ENCODE data around the gene HMCN2.

DNA sequence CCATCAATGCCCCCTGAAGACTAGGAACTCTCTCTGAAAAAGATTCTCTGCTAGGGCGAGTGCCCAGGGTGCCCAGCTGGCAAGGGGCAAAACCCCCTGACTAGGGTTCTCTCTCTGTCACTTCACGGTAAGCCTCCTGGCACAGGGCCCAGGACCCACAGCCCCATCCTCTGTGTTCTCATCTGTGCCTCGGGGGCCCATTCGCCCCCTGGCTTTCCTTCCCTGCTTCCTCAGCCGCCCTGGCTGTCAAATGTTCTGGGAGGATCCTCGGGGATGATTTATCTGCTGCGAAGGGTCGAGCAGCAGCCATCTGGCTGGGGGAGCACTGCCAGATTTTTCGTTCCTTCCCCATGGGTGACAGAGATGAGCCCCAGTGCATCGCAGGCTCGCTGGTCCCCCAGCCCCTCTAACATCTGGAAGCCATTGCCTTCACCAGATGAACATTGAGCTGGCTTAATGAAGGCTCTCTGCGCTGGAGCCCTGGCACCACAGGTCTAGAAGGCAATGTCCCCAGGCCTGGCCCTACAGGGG, 24.2 kb downstream of the HMCN2 start:
- TF ChIP-seq CTCF (IDR thresholded peaks at IDR 0.05) (no peak), NR3C1 (CRISPR knock-in tag; conservative IDR thresholded peaks at IDR 0.05; ENCODE audit: low read depth) (no peak), ZBTB43 (CRISPR knock-in tag; IDR thresholded peaks at IDR 0.05) (no peak), SMAD3 (CRISPR knock-in tag; IDR thresholded peaks at IDR 0.05; ENCODE audit: borderline replicate concordance) (no peak), ZNF416 (CRISPR knock-in tag; IDR thresholded peaks at IDR 0.05) (no peak), NR2C2 (CRISPR knock-in tag; IDR thresholded peaks at IDR 0.05) (no peak), FOXK1 (CRISPR knock-in tag; IDR thresholded peaks at IDR 0.05) (no peak), FOXJ3 (CRISPR knock-in tag; IDR thresholded peaks at IDR 0.05; ENCODE audit: borderline replicate concordance) (no peak), ESRRA (CRISPR knock-in tag; IDR thresholded peaks at IDR 0.05; ENCODE audit: borderline replicate concordance) (no peak), CREB1 (CRISPR knock-in tag; IDR thresholded peaks at IDR 0.05) (no peak)
- TF ChIP-seq, protein P1, sequence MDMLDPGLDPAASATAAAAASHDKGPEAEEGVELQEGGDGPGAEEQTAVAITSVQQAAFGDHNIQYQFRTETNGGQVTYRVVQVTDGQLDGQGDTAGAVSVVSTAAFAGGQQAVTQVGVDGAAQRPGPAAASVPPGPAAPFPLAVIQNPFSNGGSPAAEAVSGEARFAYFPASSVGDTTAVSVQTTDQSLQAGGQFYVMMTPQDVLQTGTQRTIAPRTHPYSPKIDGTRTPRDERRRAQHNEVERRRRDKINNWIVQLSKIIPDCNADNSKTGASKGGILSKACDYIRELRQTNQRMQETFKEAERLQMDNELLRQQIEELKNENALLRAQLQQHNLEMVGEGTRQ (CRISPR knock-in tag; IDR thresholded peaks at IDR 0.05) = no peak
- TF ChIP-seq, protein P2, sequence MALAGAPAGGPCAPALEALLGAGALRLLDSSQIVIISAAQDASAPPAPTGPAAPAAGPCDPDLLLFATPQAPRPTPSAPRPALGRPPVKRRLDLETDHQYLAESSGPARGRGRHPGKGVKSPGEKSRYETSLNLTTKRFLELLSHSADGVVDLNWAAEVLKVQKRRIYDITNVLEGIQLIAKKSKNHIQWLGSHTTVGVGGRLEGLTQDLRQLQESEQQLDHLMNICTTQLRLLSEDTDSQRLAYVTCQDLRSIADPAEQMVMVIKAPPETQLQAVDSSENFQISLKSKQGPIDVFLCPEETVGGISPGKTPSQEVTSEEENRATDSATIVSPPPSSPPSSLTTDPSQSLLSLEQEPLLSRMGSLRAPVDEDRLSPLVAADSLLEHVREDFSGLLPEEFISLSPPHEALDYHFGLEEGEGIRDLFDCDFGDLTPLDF (CRISPR knock-in tag; IDR thresholded peaks at IDR 0.05) = no peak

Data from WTC11 (cell line).